NCI-H446 (cell line): ENCODE results near the gene MET.
"Not testable (repeated sequence)": the region's sequence is repeated elsewhere in the genome, so short reads cannot be mapped to it uniquely, and the experiment has no call there.

Experiments
- DNase-seq, 2 experiments: peaks; one replicate each; lab custom pipeline; 2025; lab: John Stamatoyannopoulos, UW

Gene MET

GRCh38 chr7:116810267-116811116 lies 138.5 kb downstream of the MET start:
- DNase-seq: no peak

GRCh38 chr7:116811768-116812167 lies 139.8 kb downstream of the MET start:
- DNase-seq: no peak

GRCh38 chr7:116812860-116813259 lies 140.9 kb downstream of the MET start:
- DNase-seq: no peak

GRCh38 chr7:116813371-116813770 lies 141.4 kb downstream of the MET start:
- DNase-seq: not testable (repeated sequence)

- DNase-seq: no peak
These were observed 143.0 kb downstream of the MET start for GRCh38 chr7:116815041-116815440.

GRCh38 chr7:116820149-116820548 lies 148.2 kb downstream of the MET start:
- DNase-seq: no peak

- DNase-seq: not testable (repeated sequence)
These were observed 149.7 kb downstream of the MET start for GRCh38 chr7:116821647-116822046.

GRCh38 chr7:116824449-116824848 lies 152.5 kb downstream of the MET start:
- DNase-seq: no peak

GRCh38 chr7:116828281-116828680 lies 156.3 kb downstream of the MET start:
- no peak for DNase-seq

- no peak for DNase-seq
These were observed 157.0 kb downstream of the MET start for GRCh38 chr7:116829041-116829440.

- no peak for DNase-seq
These were observed 157.5 kb downstream of the MET start for GRCh38 chr7:116829493-116829892.

- no peak for DNase-seq
These were observed 160.7 kb downstream of the MET start for GRCh38 chr7:116832692-116833091.

GRCh38 chr7:116834815-116835504 lies 163.0 kb downstream of the MET start:
- peak in 1 of 2 experiments; percentile 2 for DNase-seq

- no peak for DNase-seq
These were observed 164.1 kb downstream of the MET start for GRCh38 chr7:116836048-116836447.

- no peak for DNase-seq
These were observed 164.9 kb downstream of the MET start for GRCh38 chr7:116836911-116837310.

- no peak for DNase-seq
These were observed 165.6 kb downstream of the MET start for GRCh38 chr7:116837586-116837985.

GRCh38 chr7:116840256-116840655 lies 168.3 kb downstream of the MET start:
- DNase-seq: no peak

- DNase-seq: no peak
These were observed 170.4 kb downstream of the MET start for GRCh38 chr7:116842371-116842770.

GRCh38 chr7:116843378-116843777 lies 171.4 kb downstream of the MET start:
- DNase-seq: no peak
